T-helper 2 cell treated with Interferon-gamma antibody and Interleukin-4, amounts not matched to agents 5 μg/mL and 100 μg/mL, for 36 hours (primary cell): ENCODE results near the gene AP2M1.

Source experiments
- DNase-seq: peaks from one replicate; pipeline ENCODE4 v3.0.0; 2021; ENCODE audit warnings: low spot score
- H3K27ac Mint-ChIP-seq: one replicate; pipeline ENCODE4 v1.8.0; 2021; ENCODE audit warnings: mild to moderate bottlenecking, mixed read lengths
- H3K27me3 Mint-ChIP-seq: one replicate; pipeline ENCODE4 v1.8.0; 2021; ENCODE audit warnings: low read depth, mixed read lengths
- H3K36me3 Mint-ChIP-seq: one replicate; pipeline ENCODE4 v1.8.0; 2021; ENCODE audit warnings: low read depth, mixed read lengths
- H3K4me1 Mint-ChIP-seq: one replicate; pipeline ENCODE4 v1.8.0; 2021; ENCODE audit warnings: low read depth, mixed read lengths
- H3K4me3 Mint-ChIP-seq: one replicate; pipeline ENCODE4 v1.8.0; 2022; ENCODE audit warnings: mild to moderate bottlenecking, moderate library complexity, mixed read lengths
- H3K9me3 Mint-ChIP-seq: one replicate; pipeline ENCODE4 v1.8.0; 2021; ENCODE audit warnings: mixed read lengths

AP2M1 gene

DNA sequence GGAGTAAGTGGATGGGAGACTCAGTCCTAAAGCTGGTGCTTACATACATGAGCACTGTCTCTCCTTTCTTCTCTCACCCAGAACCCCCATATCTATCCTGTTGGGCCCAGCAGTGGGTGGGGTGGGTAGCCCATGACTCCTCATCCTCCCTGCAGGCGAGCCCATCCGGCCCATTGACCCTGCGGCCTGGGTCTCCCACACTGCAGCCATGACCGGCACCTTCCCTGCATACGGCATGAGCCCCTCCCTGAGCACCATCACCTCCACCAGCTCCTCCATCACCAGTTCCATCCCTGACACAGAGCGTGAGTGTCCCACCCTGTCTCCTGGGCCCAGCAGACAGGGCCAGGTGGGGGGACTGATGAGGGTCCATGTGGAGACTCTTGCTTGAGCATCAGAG is 8.0 kb upstream of the AP2M1 start:
- Mint-ChIP-seq H3K4me3 (no peak overlapping the region), H3K27me3 (no peaks in the 10 kb centered on the region), H3K4me1 (no peaks in the 10 kb centered on the region), H3K36me3 (peaks cover 26% of the 10 kb centered on the region), H3K27ac (no peak overlapping the region), H3K9me3 (no peaks in the 10 kb centered on the region)
- DNase-seq = no peak

- H3K4me1 Mint-ChIP-seq = no peaks in the 10 kb centered on the region
- no peak overlapping the region for H3K27ac Mint-ChIP-seq
- no peaks in the 10 kb centered on the region for H3K9me3 Mint-ChIP-seq
- H3K36me3 Mint-ChIP-seq = peaks cover 28% of the 10 kb centered on the region
- no peak overlapping the region for H3K4me3 Mint-ChIP-seq
- DNase-seq = no peak
- no peaks in the 10 kb centered on the region for H3K27me3 Mint-ChIP-seq
Measured at GRCh38 chr3:184167786-184168185, 6.9 kb upstream of the AP2M1 start.

- Mint-ChIP-seq H3K36me3 (peaks cover 31% of the 10 kb centered on the region), H3K4me1 (no peaks in the 10 kb centered on the region), H3K4me3 (no peak overlapping the region)
Measured at GRCh38 chr3:184168363-184169120, 6.1 kb upstream of the AP2M1 start.

GRCh38 chr3:184169896-184170875 is 4.5 kb upstream of the AP2M1 start:
- no peaks in the 10 kb centered on the region for H3K9me3 Mint-ChIP-seq
- H3K4me1 Mint-ChIP-seq = peaks cover 4% of the 10 kb centered on the region
- DNase-seq = no peak
- H3K27ac Mint-ChIP-seq = no peak overlapping the region
- H3K36me3 Mint-ChIP-seq = peaks cover 24% of the 10 kb centered on the region
- H3K4me3 Mint-ChIP-seq = no peak overlapping the region
- H3K27me3 Mint-ChIP-seq = no peaks in the 10 kb centered on the region

More at GRCh38 chr3:184168363-184169120, 6.1 kb upstream of the AP2M1 start:
- Mint-ChIP-seq H3K27me3 (no peaks in the 10 kb centered on the region), H3K27ac (no peak overlapping the region), H3K9me3 (no peaks in the 10 kb centered on the region)
- DNase-seq = no peak

- no peaks in the 10 kb centered on the region for H3K27me3 Mint-ChIP-seq
- peaks cover 25% of the 10 kb centered on the region for H3K36me3 Mint-ChIP-seq
- H3K9me3 Mint-ChIP-seq = no peaks in the 10 kb centered on the region
- DNase-seq = no peak
- H3K27ac Mint-ChIP-seq = no peak overlapping the region
- H3K4me1 Mint-ChIP-seq = peaks cover 14% of the 10 kb centered on the region
- no peak overlapping the region for H3K4me3 Mint-ChIP-seq
Measured at GRCh38 chr3:184171562-184171961, 3.1 kb upstream of the AP2M1 start.

- H3K9me3 Mint-ChIP-seq = no peaks in the 10 kb centered on the region
- no peak overlapping the region for H3K27ac Mint-ChIP-seq
- no peak for DNase-seq
- no peak overlapping the region for H3K4me3 Mint-ChIP-seq
- H3K27me3 Mint-ChIP-seq = no peaks in the 10 kb centered on the region
- H3K36me3 Mint-ChIP-seq = peaks cover 24% of the 10 kb centered on the region
- H3K4me1 Mint-ChIP-seq = peaks cover 17% of the 10 kb centered on the region
Measured at GRCh38 chr3:184172681-184173373, 1.8 kb upstream of the AP2M1 start.

- H3K4me1 Mint-ChIP-seq = peaks cover 20% of the 10 kb centered on the region
- H3K36me3 Mint-ChIP-seq = peaks cover 26% of the 10 kb centered on the region
- no peaks in the 10 kb centered on the region for H3K9me3 Mint-ChIP-seq
- no peak for DNase-seq
- H3K27ac Mint-ChIP-seq = no peak overlapping the region
- H3K27me3 Mint-ChIP-seq = no peaks in the 10 kb centered on the region
- no peak overlapping the region for H3K4me3 Mint-ChIP-seq
Measured at GRCh38 chr3:184173374-184173722, 1.3 kb upstream of the AP2M1 start.

GRCh38 chr3:184174284-184174645 is 390 bp upstream of the AP2M1 start:
- H3K4me3 Mint-ChIP-seq = peak overlapping the region; percentile 98
- H3K4me1 Mint-ChIP-seq = peaks cover 20% of the 10 kb centered on the region
- no peaks in the 10 kb centered on the region for H3K27me3 Mint-ChIP-seq
- no peaks in the 10 kb centered on the region for H3K9me3 Mint-ChIP-seq
- H3K27ac Mint-ChIP-seq = peak overlapping the region; percentile 63
- DNase-seq = no peak
- peaks cover 32% of the 10 kb centered on the region for H3K36me3 Mint-ChIP-seq

DNA sequence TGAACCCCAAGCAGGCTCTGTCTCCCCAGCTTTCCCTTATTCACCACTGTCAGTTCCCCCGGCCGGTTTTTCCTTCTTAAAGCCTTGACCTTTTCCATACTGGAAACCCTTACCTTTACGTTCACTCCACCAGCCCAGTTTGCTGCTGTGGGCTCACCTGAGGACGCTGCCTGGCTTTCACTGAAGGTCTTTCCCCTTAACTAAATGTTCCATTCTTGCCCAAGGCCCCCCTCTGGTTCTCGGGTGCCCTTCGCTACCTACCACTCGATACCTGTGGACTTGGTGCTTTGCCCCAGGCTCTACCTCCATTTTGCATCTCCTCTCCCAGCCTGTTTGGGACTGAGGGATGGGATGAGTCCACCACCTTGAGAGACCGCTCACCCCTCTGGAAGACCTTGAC is 851 bp downstream of the AP2M1 start:
- Mint-ChIP-seq H3K4me1 (peaks cover 20% of the 10 kb centered on the region), H3K36me3 (peaks cover 41% of the 10 kb centered on the region), H3K27me3 (no peaks in the 10 kb centered on the region), H3K9me3 (no peaks in the 10 kb centered on the region), H3K4me3 (peak overlapping the region; percentile 98), H3K27ac (peak overlapping the region; percentile 90)
- no peak for DNase-seq

GRCh38 chr3:184175981-184176376 is 1.3 kb downstream of the AP2M1 start:
- DNase-seq = no peak
- peaks cover 42% of the 10 kb centered on the region for H3K36me3 Mint-ChIP-seq
- H3K9me3 Mint-ChIP-seq = no peaks in the 10 kb centered on the region
- no peaks in the 10 kb centered on the region for H3K27me3 Mint-ChIP-seq
- H3K4me1 Mint-ChIP-seq = peaks cover 20% of the 10 kb centered on the region
- peak overlapping the region; percentile 90 for H3K27ac Mint-ChIP-seq
- peak overlapping the region; percentile 98 for H3K4me3 Mint-ChIP-seq

GRCh38 chr3:184176377-184177330 is 2.0 kb downstream of the AP2M1 start:
- DNase-seq = no peak
- H3K4me3 Mint-ChIP-seq = peak overlapping the region; percentile 98
- H3K36me3 Mint-ChIP-seq = peaks cover 41% of the 10 kb centered on the region
- peak overlapping the region; percentile 90 for H3K27ac Mint-ChIP-seq
- peaks cover 20% of the 10 kb centered on the region for H3K4me1 Mint-ChIP-seq
- H3K27me3 Mint-ChIP-seq = no peaks in the 10 kb centered on the region
- H3K9me3 Mint-ChIP-seq = no peaks in the 10 kb centered on the region

DNA sequence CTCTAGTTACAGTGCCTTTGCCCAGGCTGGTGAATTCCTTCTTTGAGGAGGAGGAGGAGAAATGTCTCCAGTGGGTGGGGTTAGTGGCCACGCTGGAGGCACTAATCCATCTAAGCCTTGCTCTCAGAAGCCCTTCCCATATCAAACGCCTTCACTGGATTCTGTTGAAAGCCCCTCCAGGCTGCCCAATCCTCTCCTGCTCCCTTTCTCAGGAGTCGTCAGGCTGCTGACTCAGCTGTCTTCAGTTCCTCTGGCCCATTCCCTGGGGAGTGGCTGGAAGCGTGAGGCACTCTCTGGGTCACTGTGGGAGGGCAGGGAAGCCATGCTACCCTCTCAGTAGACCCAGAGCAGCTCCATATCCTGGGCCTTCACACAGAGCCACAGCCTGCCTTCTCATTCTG is 2.7 kb downstream of the AP2M1 start:
- H3K36me3 Mint-ChIP-seq = peaks cover 45% of the 10 kb centered on the region
- DNase-seq = no peak
- H3K4me3 Mint-ChIP-seq = no peak overlapping the region

DNA sequence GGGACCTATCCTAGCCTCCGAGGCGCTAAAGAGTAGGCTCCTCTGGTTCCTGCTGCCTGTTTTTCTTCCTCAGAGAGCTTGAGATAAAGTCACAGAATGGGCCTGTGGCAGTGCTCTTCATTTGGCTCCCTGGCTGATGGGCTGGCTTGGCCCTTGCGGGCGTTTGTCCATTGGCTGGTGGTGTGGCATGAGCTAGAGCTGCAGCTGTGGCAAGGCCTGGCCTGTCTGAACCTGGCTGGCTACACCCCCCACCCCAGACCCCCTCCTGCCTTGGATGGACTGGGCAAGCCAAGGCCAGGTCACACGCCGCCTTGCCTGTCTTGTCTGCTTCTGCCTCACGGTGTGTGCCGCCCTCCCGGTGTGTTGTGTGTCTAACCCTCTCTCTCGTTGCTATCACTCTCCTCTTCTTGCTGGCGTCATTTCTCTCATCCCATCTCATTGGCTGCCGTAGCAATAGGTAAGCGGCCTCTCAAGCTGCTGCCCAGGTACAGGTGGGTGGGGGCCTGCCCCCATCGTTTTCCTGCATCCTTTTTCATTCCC is 3.2 kb downstream of the AP2M1 start:
- no peak for DNase-seq
- H3K27ac Mint-ChIP-seq = no peak overlapping the region
- H3K4me1 Mint-ChIP-seq = peaks cover 20% of the 10 kb centered on the region
- H3K4me3 Mint-ChIP-seq = no peak overlapping the region
- peaks cover 48% of the 10 kb centered on the region for H3K36me3 Mint-ChIP-seq
- H3K9me3 Mint-ChIP-seq = no peaks in the 10 kb centered on the region
- no peaks in the 10 kb centered on the region for H3K27me3 Mint-ChIP-seq

More for the DNA sequence above, 2.7 kb downstream of the AP2M1 start:
- H3K9me3 Mint-ChIP-seq = no peaks in the 10 kb centered on the region
- H3K27ac Mint-ChIP-seq = no peak overlapping the region
- no peaks in the 10 kb centered on the region for H3K27me3 Mint-ChIP-seq
- H3K4me1 Mint-ChIP-seq = peaks cover 20% of the 10 kb centered on the region
